Peyer's patch (tissue), 4 donors: ENCODE results near the gene AQP12A.

Experiments used
- POLR2A ChIP-seq, 2 donors: fragments of 450-650 bp; IDR thresholded peaks; one replicate each; pipeline ENCODE4 v1.5.1; 2017; ENCODE audit warnings: antibody characterized with exemption in 2 of 2, mild to moderate bottlenecking in 2 of 2, moderate library complexity in 2 of 2
- TF ChIP-seq, protein P1 (sequence below), 6 experiments: fragments of 450-650 bp in 4 of 6; fragments of 200-600 bp in 2 of 6; sonication (generic) in 1 of 6; IDR thresholded peaks; one replicate each; pipeline ENCODE4 v1.5.1; 2017 to 2019; ENCODE audit warnings: antibody characterized with exemption in 6 of 6, mild to moderate bottlenecking in 3 of 6, moderate library complexity in 1 of 6

DNA sequence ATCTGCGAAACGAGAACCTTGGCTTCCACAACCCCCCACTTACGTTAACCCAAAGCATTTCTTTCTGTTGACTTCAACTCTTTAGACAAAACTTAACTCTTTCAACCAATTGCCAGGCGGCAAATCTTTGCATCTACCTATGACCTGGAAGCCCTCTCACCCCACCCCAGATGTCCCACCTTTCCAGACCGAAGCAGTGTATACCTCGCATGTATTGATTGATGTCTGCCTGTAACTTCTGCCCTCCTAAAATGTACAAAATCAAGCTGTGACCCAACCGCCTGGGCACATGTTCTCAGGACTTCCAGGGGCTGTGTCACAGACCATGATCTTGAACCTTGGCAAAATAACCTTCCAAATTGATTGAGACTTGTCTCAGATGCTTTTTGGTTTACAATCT lies 21.3 kb upstream of the AQP12A start:
- no peak for TF ChIP-seq POLR2A (IDR thresholded peaks at IDR 0.05)
- TF ChIP-seq, protein P1, sequence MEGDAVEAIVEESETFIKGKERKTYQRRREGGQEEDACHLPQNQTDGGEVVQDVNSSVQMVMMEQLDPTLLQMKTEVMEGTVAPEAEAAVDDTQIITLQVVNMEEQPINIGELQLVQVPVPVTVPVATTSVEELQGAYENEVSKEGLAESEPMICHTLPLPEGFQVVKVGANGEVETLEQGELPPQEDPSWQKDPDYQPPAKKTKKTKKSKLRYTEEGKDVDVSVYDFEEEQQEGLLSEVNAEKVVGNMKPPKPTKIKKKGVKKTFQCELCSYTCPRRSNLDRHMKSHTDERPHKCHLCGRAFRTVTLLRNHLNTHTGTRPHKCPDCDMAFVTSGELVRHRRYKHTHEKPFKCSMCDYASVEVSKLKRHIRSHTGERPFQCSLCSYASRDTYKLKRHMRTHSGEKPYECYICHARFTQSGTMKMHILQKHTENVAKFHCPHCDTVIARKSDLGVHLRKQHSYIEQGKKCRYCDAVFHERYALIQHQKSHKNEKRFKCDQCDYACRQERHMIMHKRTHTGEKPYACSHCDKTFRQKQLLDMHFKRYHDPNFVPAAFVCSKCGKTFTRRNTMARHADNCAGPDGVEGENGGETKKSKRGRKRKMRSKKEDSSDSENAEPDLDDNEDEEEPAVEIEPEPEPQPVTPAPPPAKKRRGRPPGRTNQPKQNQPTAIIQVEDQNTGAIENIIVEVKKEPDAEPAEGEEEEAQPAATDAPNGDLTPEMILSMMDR (IDR thresholded peaks at IDR 0.05), result no peak
